ENCODE results near the gene B3GAT2.
A peak's percentile ranks its signal among the peaks of the same experiment; 100 is the strongest.

B3GAT2 gene

GRCh38 chr6:70894001-70894400 lies 62.9 kb downstream of the B3GAT2 start:
- DNase-seq, result no peak

- DNase-seq, result no peak
Measured at GRCh38 chr6:70889270-70889669, 67.6 kb downstream of the B3GAT2 start.

- DNase-seq, result no peak
Measured at GRCh38 chr6:70886661-70887060, 70.2 kb downstream of the B3GAT2 start.

GRCh38 chr6:70886071-70886470 lies 70.8 kb downstream of the B3GAT2 start:
- no peak for DNase-seq

GRCh38 chr6:70884074-70884983 lies 72.5 kb downstream of the B3GAT2 start:
- peak; percentile 62 for DNase-seq

- no peak for DNase-seq
Measured at GRCh38 chr6:70879496-70879895, 77.4 kb downstream of the B3GAT2 start.

GRCh38 chr6:70874181-70874913 lies 82.5 kb downstream of the B3GAT2 start:
- DNase-seq, result no peak

GRCh38 chr6:70872469-70872868 lies 84.4 kb downstream of the B3GAT2 start:
- no peak for DNase-seq

- DNase-seq, result no peak
Measured at GRCh38 chr6:70864401-70864800, 92.5 kb downstream of the B3GAT2 start.

GRCh38 chr6:70863343-70863742 lies 93.5 kb downstream of the B3GAT2 start:
- DNase-seq, result no peak

- DNase-seq, result no peak
Measured at GRCh38 chr6:70860920-70861319, 95.9 kb downstream of the B3GAT2 start.

GRCh38 chr6:70860045-70860444 lies 96.8 kb downstream of the B3GAT2 start:
- no peak for DNase-seq

- DNase-seq, result no peak
Measured at GRCh38 chr6:70857387-70858077, 99.3 kb downstream of the B3GAT2 start.

- no peak for DNase-seq
Measured at GRCh38 chr6:70852667-70853246, 104.1 kb downstream of the B3GAT2 start.

GRCh38 chr6:70849348-70850069 lies 107.4 kb downstream of the B3GAT2 start:
- DNase-seq, result no peak

GRCh38 chr6:70847106-70848084 lies 109.5 kb downstream of the B3GAT2 start:
- DNase-seq, result no peak

- DNase-seq, result no peak
Measured at GRCh38 chr6:70846207-70846835, 110.5 kb downstream of the B3GAT2 start.

GRCh38 chr6:70844301-70844700 lies 112.6 kb downstream of the B3GAT2 start:
- DNase-seq, result no peak

- DNase-seq, result no peak
Measured at GRCh38 chr6:70843328-70843918, 113.4 kb downstream of the B3GAT2 start.

- no peak for DNase-seq
Measured at GRCh38 chr6:70842541-70842940, 114.3 kb downstream of the B3GAT2 start.
